Measurements from ENCODE around the gene FAU.
A peak's percentile ranks its signal among the peaks of the same experiment; 100 is the strongest.
"Not testable (repeated sequence)": the region's sequence is repeated elsewhere in the genome, so short reads cannot be mapped to it uniquely, and the experiment has no call there.

Gene FAU

GRCh38 chr11:65151331-65151899 lies 29.5 kb upstream of the FAU start:
- H3K9me3 ChIP-seq, result no peaks in the 10 kb centered on the region; the same call in 1 of the 2 replicates
- in situ Hi-C loops (cut with MboI; ENCODE audit: low sequenced_read_pairs), result no loop called here
- H3K4me1 ChIP-seq, result no peaks in the 10 kb centered on the region
- peaks cover 5% of the 10 kb centered on the region; the same call in 1 of the 2 replicates for H3K27me3 ChIP-seq (ENCODE audit: low read depth)
- H3K36me3 ChIP-seq (replicated peaks), result no peaks in the 10 kb centered on the region
- no peak overlapping the region for H3K4me3 ChIP-seq
- DNase-seq (ENCODE audit: low spot score in 2 of 2), result no peak

- no peak overlapping the region for H3K4me3 ChIP-seq
- in situ Hi-C loops (cut with MboI; ENCODE audit: low sequenced_read_pairs), result no loop called here
- no peaks in the 10 kb centered on the region; the same call in 1 of the 2 replicates for H3K9me3 ChIP-seq
- H3K36me3 ChIP-seq (replicated peaks), result no peaks in the 10 kb centered on the region
- H3K4me1 ChIP-seq, result no peaks in the 10 kb centered on the region
- H3K27me3 ChIP-seq (ENCODE audit: low read depth), result peaks cover 5% of the 10 kb centered on the region; the same call in 1 of the 2 replicates
- DNase-seq (ENCODE audit: low spot score in 2 of 2), result peak in 1 of 2 experiments; percentile 42
Measured at GRCh38 chr11:65150509-65151299, 28.8 kb upstream of the FAU start.

GRCh38 chr11:65150131-65150508 lies 28.2 kb upstream of the FAU start:
- H3K4me3 ChIP-seq; DNase-seq (ENCODE audit: low spot score in 2 of 2); in situ Hi-C loops (cut with MboI; ENCODE audit: low sequenced_read_pairs): not testable (repeated sequence)

GRCh38 chr11:65148657-65149056 lies 26.7 kb upstream of the FAU start:
- no peak for DNase-seq (ENCODE audit: low spot score in 2 of 2)
- H3K4me3 ChIP-seq, result no peak overlapping the region
- no peaks in the 10 kb centered on the region for H3K36me3 ChIP-seq (replicated peaks)
- in situ Hi-C loops (cut with MboI; ENCODE audit: low sequenced_read_pairs), result no loop called here
- peaks cover 5% of the 10 kb centered on the region; the same call in 1 of the 2 replicates for H3K27me3 ChIP-seq (ENCODE audit: low read depth)
- no peaks in the 10 kb centered on the region for H3K4me1 ChIP-seq
- H3K9me3 ChIP-seq, result no peaks in the 10 kb centered on the region

More at GRCh38 chr11:65150131-65150508, 28.2 kb upstream of the FAU start:
- not testable (repeated sequence) for H3K9me3 ChIP-seq; H3K36me3 ChIP-seq (replicated peaks); H3K4me1 ChIP-seq; H3K27me3 ChIP-seq (ENCODE audit: low read depth)

GRCh38 chr11:65147352-65148075 lies 25.6 kb upstream of the FAU start:
- Histone ChIP-seq H3K4me1 (no peaks in the 10 kb centered on the region), H3K27me3 (ENCODE audit: low read depth) (peaks cover 4% of the 10 kb centered on the region; the same call in 1 of the 2 replicates), H3K9me3 (no peaks in the 10 kb centered on the region), H3K4me3 (no peak overlapping the region), H3K36me3 (replicated peaks) (no peaks in the 10 kb centered on the region)
- DNase-seq (ENCODE audit: low spot score in 2 of 2), result no peak
- in situ Hi-C loops (cut with MboI; ENCODE audit: low sequenced_read_pairs), result no loop called here

GRCh38 chr11:65141896-65142494 lies 20.1 kb upstream of the FAU start:
- Histone ChIP-seq H3K9me3 (no peaks in the 10 kb centered on the region), H3K4me1 (no peaks in the 10 kb centered on the region; the same call in 1 of the 2 replicates), H3K36me3 (replicated peaks) (no peaks in the 10 kb centered on the region), H3K27me3 (ENCODE audit: low read depth) (peaks cover 10% of the 10 kb centered on the region), H3K4me3 (no peak overlapping the region)
- in situ Hi-C loops (cut with MboI; ENCODE audit: low sequenced_read_pairs), result no loop called here
- no peak for DNase-seq (ENCODE audit: low spot score in 2 of 2)

GRCh38 chr11:65136515-65137096 lies 14.7 kb upstream of the FAU start:
- in situ Hi-C loops (cut with MboI; ENCODE audit: low sequenced_read_pairs), result no loop called here
- Histone ChIP-seq H3K36me3 (replicated peaks) (peaks cover 11% of the 10 kb centered on the region), H3K27me3 (ENCODE audit: low read depth) (peaks cover 6% of the 10 kb centered on the region), H3K4me1 (peaks cover 9% of the 10 kb centered on the region), H3K9me3 (no peaks in the 10 kb centered on the region), H3K4me3 (no peak overlapping the region)
- no peak for DNase-seq (ENCODE audit: low spot score in 2 of 2)

GRCh38 chr11:65135633-65136145 lies 13.8 kb upstream of the FAU start:
- Histone ChIP-seq H3K9me3 (no peaks in the 10 kb centered on the region), H3K4me3 (peak overlapping the region; percentile 72), H3K36me3 (replicated peaks) (peaks cover 20% of the 10 kb centered on the region), H3K27me3 (ENCODE audit: low read depth) (0 out of 2 replicates have a peak, but pooled peaks cover 4% of the 10 kb centered on the region), H3K4me1 (peaks cover 9% of the 10 kb centered on the region; the same call in 1 of the 2 replicates)
- in situ Hi-C loops (cut with MboI; ENCODE audit: low sequenced_read_pairs), result no loop called here
- no peak for DNase-seq (ENCODE audit: low spot score in 2 of 2)

GRCh38 chr11:65134952-65135632 lies 13.2 kb upstream of the FAU start:
- Histone ChIP-seq H3K27me3 (ENCODE audit: low read depth) (no peaks in the 10 kb centered on the region), H3K36me3 (replicated peaks) (peaks cover 22% of the 10 kb centered on the region), H3K4me1 (peaks cover 9% of the 10 kb centered on the region; the same call in 1 of the 2 replicates), H3K9me3 (no peaks in the 10 kb centered on the region), H3K4me3 (peak overlapping the region; percentile 72)
- peak; percentile 92 to 98 for DNase-seq (ENCODE audit: low spot score in 2 of 2)
- in situ Hi-C loops (cut with MboI; ENCODE audit: low sequenced_read_pairs), result no loop called here

GRCh38 chr11:65134240-65134951 lies 12.5 kb upstream of the FAU start, which contains the start of gene SYVN1:
Gene SYVN1 (minus strand): TSS chr11:65134519. CDS start chr11:65133601, 918 bp downstream.
- DNase-seq (ENCODE audit: low spot score in 2 of 2), result peak; percentile 67 to 92
- Histone ChIP-seq H3K4me3 (peak within 1 kb of the TSS; percentile 72), H3K9me3 (no peaks in the 10 kb centered on the region), H3K27me3 (ENCODE audit: low read depth) (no peaks in the 10 kb centered on the region), H3K36me3 (replicated peaks) (peaks cover 29% of the 10 kb centered on the region), H3K4me1 (peaks cover 9% of the 10 kb centered on the region; the same call in 1 of the 2 replicates)
- in situ Hi-C loops (cut with MboI; ENCODE audit: low sequenced_read_pairs), result no loop called here

GRCh38 chr11:65133724-65134123 lies 11.8 kb upstream of the FAU start:
- H3K4me1 ChIP-seq, result peaks cover 9% of the 10 kb centered on the region; the same call in 1 of the 2 replicates
- H3K9me3 ChIP-seq, result no peaks in the 10 kb centered on the region
- in situ Hi-C loops (cut with MboI; ENCODE audit: low sequenced_read_pairs), result no loop called here
- no peak for DNase-seq (ENCODE audit: low spot score in 2 of 2)
- peak overlapping the region; percentile 72 for H3K4me3 ChIP-seq
- H3K27me3 ChIP-seq (ENCODE audit: low read depth), result no peaks in the 10 kb centered on the region
- H3K36me3 ChIP-seq (replicated peaks), result peaks cover 33% of the 10 kb centered on the region

Data from HAP-1 (cell line).